Measurements from ENCODE around the gene TCEAL9.

GRCh38 chrX:103407776-103408175, 51.5 kb downstream of the TCEAL9 start:
- TF ChIP-seq POLR2A (IDR thresholded peaks at IDR 0.05; ENCODE audit: low read depth, low read length) (no peak), CTCF (IDR thresholded peaks at IDR 0.05; ENCODE audit: extremely low read depth in 1 of 2, insufficient read depth in 1 of 2, low read depth in 1 of 2, low read length in 2 of 2) (no peak), EZH2 (IDR thresholded peaks at IDR 0.05; ENCODE audit: borderline replicate concordance, low read depth, low read length, severe bottlenecking) (no peak), MYC (IDR thresholded peaks at IDR 0.05; ENCODE audit: low read depth, low read length) (no peak), FOS (IDR thresholded peaks at IDR 0.05; ENCODE audit: borderline replicate concordance, insufficient read depth, low read length) (no peak), POLR2AphosphoS5 (IDR thresholded peaks at IDR 0.05; ENCODE audit: insufficient read depth, low read depth, low read length) (no peak), MAX (IDR thresholded peaks at IDR 0.05; ENCODE audit: insufficient read depth, insufficient read length) (no peak)

All from endothelial cell of umbilical vein (primary cell).